Forelimb muscle (tissue), 1 donor: ENCODE data around the gene PNPLA4. TPM values are rescaled to one million over a fixed set of nuclear protein-coding genes. Genes with fewer than 3 reads are reported as not detected.

Experiments
- DNase-seq: peaks from one replicate; pipeline ENCODE4 v3.0.0-alpha.2; 2013; ENCODE audit warnings: low read depth
- polyA plus RNA-seq: library from polyadenylated mRNA; unstranded; fragments of 120-200 nt; gene quantifications from one replicate; pipeline ENCODE4 v1.2.1, GENCODE V29; 2013; ENCODE audit not compliant: insufficient read length

The PNPLA4 gene, protein sequence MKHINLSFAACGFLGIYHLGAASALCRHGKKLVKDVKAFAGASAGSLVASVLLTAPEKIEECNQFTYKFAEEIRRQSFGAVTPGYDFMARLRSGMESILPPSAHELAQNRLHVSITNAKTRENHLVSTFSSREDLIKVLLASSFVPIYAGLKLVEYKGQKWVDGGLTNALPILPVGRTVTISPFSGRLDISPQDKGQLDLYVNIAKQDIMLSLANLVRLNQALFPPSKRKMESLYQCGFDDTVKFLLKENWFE
- 11.7 TPM for polyA plus RNA-seq

DNA sequence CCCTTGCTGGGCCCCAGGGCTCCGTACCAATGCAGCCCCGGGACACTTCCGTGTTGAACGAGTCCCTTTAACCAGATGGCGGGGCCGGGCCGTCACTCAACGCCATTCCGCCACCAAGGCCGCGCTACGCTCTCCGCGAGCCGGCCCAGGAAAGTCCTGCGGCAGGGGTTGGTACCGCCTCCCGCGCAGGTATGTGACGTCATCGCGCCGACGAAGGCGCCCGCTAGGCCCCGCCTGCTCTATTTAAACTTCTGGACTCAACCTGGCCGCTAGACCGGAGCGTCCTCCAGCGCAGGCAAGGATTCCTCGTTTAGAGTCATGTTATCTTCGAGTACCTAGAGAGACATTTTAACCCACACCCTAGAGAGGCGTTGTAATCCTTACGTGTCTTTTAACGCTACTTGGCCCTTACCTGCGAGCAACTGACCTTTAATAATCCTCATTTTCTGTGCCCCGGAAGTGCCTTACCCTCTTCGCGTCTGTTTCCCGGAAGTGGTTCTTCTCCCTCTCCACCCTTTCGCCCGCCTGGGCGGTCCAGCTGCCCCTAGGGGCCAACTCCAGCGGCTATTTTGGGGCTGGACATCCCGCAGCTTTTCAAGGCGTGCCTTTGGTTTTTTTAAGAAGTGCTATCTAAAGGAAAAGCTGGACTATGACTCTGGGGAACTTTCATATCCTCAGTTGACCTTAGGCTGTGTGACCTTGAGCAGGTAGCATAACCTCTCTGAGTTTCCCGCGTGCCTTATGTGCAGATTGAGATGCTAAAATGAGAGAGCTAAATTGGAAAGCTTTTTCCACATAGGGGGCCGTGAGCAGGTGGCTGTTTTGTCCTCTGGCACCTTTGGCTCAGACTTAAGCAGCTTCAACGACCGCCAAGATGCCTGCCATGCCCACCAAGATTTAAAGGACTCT lies at the start of gene PNPLA4:
PNPLA4 (minus strand) TSS at position 155 of the 909 bp plus-strand sequence. CDS start 1,294 bp downstream, outside the sequence.
- peak; percentile 43 for DNase-seq

DNA sequence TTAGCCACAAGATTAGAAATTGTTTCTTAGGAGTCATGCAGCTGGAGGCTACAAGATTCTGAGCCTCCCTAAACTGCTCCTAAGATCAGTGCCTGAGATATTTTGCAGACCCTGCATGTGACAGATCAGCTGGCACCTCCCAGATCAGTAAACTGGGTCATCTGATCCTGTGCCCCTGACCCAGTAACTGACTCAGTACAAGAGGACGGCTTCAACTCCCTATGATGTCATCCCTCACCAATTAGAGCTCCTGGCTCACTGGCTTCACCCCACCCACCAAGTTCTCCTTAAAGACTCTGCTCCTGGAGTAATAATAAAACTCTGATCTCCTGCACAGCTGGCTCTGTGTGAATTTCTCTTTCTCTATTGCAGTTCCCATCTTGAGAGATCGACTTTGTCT lies 45.4 kb upstream of the PNPLA4 start:
- no peak for DNase-seq

DNA sequence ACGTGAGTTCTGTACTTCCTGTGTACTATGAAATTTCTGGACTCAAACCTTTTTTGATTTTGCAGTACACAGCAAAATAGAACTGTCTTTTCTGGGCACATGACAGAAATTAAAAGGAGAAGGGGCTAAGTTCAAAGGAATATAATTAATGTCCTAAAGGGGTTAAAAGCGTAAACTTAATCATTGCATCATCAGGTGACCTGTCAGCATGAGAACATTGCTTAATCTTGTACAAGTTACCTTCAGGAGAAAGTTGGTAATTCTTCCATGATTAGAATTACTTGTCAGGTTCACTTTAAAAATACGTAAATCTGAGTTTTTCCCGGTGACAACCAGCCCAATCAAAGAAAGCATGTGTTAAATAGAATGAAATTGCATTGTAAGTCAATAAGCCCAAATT lies 43.2 kb upstream of the PNPLA4 start:
- no peak for DNase-seq

DNA sequence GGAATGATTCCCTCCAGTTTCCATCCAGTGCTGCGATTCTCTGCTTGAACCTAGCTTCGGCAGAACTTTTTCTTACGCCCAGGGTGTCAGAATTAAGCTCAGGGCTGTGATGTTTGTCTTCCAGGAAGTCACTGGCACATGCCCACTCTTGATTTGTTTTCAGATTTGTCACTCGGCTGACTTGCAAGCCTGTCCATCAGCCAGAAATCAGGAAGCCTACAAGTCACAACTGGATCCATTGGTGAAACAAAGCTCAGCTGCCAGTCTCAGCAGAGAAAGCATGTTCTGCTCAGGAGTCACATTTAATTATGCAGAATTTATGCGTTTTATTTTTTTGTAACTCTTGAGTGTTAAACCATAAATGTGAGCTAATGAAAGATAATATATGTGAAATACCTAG lies 38.2 kb upstream of the PNPLA4 start:
- DNase-seq, result no peak

DNA sequence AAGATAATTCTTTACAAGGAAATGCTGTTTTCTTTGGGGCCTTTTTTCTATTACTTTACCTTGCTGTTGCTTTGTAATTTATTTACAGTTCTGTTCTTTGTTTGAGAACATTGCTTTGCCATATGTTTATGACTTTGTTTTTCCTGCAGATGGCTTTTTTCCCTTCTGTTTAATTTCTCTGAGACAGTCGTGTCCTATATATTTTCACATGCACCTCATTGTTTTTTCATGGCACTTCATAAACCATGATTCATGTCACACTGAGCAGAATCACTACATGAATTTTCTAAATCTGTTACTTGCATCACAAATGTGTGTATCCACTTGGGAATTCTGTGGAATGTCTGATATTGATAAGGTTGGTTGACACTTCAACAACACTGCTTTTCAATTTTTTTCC lies 33.0 kb upstream of the PNPLA4 start:
- no peak for DNase-seq

DNA sequence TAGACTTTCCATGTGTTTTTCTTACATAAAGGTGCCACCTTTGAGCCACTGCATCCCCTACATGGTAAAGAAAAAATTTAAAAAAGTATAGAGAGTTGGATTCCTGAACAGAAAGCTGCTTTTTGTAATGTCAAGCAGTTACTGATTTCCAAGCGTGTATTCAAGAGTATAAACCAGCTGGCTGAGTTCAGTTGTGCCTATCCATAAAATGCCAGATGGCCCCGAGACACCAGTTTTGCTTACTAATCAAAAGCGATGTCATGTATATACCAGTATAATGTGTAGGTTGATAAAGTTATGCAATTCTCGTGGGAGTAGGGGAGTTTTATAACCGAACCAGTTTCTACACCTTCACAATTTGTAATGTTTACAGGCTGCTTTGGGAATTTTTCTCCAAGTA lies 26.2 kb upstream of the PNPLA4 start:
- no peak for DNase-seq

DNA sequence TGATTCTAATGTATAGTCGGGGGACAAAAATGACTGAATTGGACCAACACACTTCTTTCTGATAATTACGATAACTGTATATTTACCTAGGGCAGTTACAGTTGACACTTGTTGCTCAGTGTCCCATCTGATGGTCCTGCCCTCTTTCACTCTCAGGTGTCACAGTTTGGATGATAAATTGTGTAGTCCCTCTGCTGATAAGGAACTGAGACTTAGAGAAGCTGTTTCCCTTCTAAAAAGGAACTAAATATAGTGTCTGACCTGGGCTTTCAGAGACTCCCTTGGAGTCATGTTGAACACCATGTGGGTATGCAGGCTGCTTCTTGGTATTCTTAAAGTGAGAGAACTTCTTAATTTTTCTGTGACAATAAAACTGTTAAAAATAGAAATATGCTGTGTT lies 23.7 kb upstream of the PNPLA4 start:
- DNase-seq, result no peak

DNA sequence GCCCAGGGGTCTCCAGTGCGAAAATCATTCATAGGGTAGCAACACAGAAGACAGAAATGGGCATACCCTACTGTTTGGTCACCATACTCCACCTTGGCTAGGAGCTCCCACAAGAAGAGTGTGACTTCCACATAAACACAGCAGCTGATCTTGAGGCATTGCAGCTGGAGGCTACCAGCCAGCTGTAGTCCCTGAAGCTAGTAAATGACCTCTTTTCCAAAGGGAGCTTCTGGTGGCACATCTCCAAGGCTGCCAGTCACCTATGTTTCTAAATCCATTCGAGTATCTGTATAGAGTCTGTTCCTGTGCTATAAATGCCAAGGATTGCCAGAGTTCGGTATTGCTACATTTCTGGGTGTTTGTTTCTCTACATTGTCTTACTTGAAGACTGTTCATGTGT lies 21.3 kb upstream of the PNPLA4 start:
- no peak for DNase-seq

DNA sequence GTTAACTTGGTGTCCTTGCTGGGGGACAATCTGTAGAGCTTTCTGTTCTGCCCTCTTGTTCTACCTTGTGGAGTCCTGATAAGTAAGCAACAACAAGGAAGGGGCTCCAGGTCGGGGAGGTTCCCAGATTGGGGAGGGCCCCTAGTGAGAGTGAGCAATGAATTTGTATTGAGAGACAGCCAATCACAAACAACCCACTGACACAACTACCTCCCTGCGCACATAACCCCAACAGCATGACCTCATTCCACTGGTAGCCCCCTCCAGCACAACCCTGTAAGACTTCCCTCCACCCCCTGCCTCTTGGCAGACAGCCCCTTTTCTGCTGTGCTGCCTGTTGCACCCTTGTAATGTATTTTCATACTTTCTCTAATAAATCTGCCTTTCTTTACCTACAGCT lies 19.7 kb upstream of the PNPLA4 start:
- DNase-seq, result no peak

DNA sequence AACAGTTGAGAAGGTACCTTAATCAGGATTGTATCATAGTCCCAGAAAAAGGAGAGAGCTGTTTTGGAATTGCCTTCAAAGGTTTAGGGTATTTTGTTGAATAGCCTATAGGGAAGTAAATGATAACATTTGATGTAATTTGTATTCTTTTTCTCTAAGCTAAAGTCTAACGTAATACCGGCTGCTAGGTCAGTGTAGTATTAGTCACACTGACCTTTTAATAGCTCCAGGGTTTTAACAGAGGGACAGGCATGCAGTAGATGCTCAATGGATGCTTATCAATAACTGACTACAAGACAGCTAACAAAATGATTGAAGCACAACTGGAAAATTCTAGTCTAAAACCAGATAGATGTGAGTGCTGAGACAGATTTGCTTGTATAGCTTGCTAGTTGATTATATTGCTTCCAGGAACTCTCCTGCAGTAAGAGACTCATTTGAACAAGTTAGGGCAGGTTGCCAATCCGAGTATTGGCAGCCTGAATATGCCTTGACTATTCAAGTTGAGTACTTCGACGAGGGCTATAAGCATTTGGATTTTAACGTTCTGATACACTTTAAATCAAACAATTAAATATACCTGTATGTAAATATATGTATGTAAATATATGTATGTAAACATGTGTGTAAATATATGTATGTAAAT lies 16.5 kb upstream of the PNPLA4 start:
- no peak for DNase-seq

DNA sequence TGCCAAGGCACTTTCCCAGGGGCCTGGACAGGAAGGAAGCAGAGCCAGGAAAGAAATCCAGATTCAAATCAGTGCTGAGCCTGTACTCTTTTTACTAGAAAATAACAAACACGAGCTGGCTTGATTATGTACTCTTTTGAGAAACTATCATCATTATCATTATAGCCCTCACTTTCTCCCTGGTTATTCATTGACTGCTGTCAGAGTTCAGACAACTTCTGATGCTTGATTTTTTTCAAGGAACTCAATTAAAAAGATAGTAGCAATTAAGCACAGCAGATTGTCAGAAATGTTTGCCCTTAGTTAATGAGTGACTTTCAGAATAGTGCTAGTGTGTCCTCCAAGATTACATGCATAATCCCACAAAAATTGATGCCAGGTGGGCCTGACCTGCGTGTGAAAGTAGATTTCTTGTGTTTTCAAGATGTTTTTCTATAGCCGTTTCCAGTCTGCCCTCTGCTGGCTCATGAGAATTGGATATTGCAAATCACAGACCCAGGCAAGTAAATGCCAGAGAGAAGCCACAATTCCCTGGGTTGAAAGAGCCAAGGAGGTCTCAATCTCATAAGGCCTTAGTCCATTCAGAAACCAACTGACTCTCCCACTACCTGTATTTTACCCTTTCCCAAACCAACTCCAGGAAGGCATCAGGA lies 14.3 kb upstream of the PNPLA4 start:
- no peak for DNase-seq

DNA sequence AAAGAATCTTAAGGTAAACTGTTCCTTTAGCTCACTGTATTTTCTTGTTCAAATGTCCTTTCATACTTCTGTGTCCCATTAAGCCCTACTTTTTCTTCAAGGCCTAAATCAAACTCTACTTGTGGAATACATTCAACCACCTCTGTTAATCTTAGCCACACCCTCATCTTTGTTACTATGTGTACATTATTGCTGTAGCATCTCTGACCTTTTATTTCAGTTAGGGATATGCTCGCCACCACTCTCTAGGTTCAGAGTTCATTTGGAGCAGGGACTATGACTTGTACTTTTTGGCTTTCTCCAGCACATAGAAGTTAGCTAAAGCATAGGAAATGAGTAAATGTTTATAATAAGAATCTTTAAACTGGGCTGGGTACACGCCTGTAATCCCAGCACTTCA lies 6.8 kb upstream of the PNPLA4 start:
- no peak for DNase-seq

DNA sequence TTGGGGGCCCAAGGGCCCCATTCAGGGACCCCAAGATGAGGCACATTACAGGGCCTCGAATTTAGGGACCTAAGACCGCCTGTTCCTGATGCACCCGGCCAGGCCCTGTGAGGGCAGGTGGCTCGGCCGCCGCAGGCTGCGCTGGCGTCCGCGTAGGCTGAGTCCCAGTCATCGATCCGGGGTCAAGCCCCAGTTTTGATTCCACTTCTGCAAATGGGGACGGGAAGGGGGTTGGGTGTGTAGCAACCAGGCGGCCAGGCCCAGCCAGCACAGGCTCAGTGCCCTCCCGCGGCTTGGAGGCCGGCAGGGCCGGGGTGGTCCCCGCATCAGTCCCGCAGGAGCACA lies 327 bp downstream of the PNPLA4 start:
- DNase-seq, result no peak

DNA sequence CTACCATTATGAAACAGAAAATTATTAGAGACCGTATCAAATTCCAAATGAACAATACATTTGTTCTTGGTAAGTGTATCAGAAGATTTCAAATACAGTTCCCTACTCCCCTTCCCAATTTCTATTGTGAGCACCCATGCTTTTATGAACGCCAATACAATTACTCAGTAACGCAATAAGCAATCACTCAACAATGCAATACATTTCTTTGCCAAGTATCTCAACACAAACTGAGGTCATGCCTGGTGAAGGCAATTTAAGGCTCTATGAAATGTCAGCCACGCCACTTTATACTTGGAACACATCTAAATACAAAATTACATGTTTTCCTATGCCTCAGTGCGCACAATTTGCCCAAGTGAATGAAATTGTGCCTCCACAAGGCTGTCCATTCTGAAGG lies 712 bp downstream of the PNPLA4 start:
- DNase-seq, result no peak

DNA sequence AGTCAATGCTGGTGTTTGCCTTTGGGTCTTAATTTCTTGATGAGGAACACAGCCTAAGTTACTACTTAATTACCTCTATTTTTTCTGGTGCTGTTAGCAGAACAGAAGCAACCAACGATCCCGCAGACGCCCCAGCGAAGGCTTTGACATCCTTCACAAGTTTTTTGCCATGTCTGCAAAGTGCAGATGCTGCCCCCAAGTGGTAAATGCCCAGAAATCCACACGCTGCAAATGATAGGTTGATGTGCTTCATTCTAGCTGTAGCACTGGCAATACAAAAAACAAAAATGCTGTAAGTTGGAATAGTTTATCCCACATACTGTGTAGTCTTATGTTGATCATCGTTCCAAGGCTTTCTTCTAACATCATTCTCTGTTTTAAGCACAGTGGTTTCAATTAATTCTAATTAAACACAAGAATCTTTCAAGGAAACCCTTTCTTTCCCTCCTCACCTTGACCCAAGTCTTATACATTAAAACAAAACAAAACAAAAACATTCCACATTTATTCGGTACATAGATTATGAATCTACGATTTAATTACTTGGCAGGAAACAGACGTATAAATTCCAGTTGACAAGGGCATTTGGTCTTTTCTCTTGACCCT lies 1.2 kb downstream of the PNPLA4 start:
- peak; percentile 35 for DNase-seq

DNA sequence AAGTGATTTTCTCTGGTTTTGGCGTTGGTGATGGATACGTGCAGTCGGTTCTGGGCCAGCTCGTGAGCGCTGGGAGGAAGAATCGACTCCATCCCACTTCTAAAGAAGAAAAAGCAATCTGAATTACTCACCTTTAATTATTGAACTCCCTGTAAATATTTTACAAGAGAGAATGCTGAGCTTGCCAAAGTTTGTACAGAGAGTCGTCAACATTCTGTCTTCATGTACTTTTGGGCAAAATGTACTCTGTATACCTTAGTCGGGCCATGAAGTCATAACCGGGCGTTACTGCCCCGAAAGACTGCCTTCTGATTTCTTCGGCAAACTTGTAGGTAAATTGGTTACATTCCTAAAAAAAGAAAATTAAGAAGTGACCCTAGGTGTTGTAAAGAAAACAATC lies 5.5 kb downstream of the PNPLA4 start:
- no peak for DNase-seq

DNA sequence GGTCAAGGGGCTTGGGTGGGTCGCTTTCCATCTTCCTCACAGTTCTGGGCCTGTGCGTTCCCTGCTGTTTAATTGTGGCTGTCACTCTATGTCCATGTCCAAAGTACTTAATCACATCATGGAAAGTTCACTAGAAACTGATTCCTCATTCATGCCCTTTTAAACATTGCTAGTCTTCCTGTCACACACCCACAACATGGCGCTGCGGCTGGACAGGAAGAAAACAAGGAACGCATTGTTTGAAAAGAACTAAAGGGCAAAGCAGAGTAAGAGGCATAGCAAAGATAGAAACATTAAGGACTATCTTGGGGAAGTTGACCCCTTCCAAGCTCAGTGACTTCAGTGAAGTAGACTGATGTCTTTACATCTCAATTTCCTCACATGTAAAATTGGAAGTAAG lies 18.4 kb downstream of the PNPLA4 start:
- no peak for DNase-seq

DNA sequence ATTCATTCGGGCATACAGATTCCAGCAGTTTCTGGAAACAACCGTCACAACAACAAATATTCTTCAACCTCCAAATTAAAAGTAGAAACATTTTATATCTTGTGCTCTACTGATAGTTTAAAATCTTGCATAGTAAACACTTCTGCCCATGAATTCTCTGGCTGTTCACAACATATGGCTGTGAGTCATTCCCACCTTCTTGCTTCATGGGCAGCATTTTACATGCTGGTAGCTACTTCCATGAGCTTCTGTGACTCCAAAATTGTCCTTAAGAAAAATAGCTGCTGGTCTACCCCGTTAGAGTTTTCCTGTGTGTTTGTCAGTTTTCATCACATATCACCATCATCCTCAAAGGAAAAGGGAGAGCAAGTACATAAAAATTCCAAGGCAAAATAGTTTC lies 22.7 kb downstream of the PNPLA4 start:
- DNase-seq, result no peak

DNA sequence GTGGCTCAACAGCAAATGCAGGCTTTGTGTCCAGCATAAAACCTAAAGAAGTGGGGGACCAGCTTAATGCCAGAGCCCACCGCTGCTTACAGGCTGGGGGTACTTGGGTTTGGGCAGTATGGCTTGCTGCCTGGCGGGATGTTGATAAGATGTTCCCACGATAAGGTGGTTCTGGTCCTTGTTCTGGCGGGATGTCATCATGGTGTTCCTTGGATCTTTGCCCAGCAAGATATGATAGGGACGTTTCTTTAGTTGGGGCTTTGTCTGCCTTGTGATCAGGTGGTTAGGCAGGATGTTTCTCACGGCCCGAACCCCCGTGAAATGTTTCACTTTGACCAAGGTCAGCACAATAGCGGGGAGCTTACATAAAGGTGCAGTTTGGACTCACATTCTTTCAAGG lies 35.3 kb downstream of the PNPLA4 start:
- no peak for DNase-seq

DNA sequence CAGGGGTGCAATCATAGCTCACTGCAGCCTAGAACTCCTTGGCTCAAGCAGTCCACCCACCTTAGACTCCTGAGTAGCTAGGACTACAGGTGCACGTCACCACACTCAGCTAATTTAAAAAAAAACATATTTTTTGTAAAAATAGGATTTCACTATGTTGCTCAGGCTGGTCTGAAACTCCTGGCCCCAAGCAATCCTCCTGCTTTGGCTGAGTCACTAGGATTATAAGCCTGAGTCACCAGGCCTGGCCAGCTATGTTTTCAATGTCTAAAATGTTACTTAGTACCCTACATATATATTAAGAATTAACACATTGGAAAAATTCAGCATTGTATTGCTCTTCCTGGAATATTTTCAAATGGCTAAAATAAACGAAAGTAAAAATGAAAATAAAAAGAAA lies 37.5 kb downstream of the PNPLA4 start:
- DNase-seq, result no peak

DNA sequence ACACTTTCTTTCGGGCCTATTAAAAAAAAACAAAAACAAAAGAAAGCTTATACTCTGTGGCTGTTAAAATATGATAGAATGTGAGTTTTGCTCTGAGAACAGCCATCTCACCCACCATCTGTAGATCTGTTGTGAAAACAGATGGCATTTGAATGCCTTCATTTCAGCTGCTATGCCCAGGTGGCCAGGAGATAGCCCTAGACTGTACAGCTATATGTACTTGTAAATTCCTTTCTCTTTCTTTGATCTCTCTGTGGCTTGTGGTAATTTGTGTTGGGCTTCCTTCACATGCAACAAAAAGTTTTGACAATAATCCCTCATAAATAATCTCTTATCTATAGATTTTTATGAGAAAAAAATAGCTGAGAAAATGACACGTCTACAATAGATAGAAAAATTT lies 38.1 kb downstream of the PNPLA4 start:
- DNase-seq, result no peak

DNA sequence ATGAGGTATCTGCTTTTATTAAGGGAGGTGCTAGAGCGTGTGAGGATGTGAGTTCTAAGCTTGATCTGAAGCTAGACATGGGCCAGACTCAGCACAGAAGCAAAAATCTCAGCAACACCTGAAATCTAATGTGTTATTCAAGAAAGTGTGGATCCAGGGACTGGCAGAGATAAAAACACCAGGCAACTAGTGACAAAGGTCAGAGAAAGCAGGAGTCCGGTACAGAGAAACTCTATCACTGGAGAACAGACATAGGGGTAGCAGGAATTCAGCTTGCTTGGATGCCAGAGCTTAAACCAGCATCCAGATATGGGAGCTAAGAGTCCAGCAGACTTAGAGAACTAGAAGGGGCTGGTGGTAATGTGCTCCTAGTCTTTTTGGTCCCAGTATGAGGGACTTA lies 50.3 kb downstream of the PNPLA4 start:
- no peak for DNase-seq
